ENCODE data around the gene CTNNBIP1.
"Not testable (repeated sequence)": the region's sequence is repeated elsewhere in the genome, so short reads cannot be mapped to it uniquely, and the experiment has no call there.

Gene CTNNBIP1

GRCh38 chr1:9910076-9910422 is at the start of gene CTNNBIP1:
Gene CTNNBIP1 (minus strand): TSS chr1:9910269. CDS start chr1:9872064, 38,205 bp downstream.
- no peak for DNase-seq

- DNase-seq: no peak
These were observed 47.7 kb upstream of the CTNNBIP1 start for GRCh38 chr1:9957726-9958125.

- DNase-seq: no peak
These were observed 36.2 kb upstream of the CTNNBIP1 start for GRCh38 chr1:9946315-9946714.

GRCh38 chr1:9942939-9943788 is 33.1 kb upstream of the CTNNBIP1 start, which contains the start of the genes LZIC and NMNAT1:
Gene LZIC (minus strand): TSS chr1:9943391. CDS start chr1:9936619, 6,772 bp downstream.
Gene NMNAT1 (plus strand): TSS chr1:9943475. CDS start chr1:9972074, 28,599 bp downstream.
- DNase-seq: peak; percentile 92

GRCh38 chr1:9942399-9942938 is 32.4 kb upstream of the CTNNBIP1 start:
- DNase-seq: peak; percentile 25

- no peak for DNase-seq
These were observed 19.6 kb upstream of the CTNNBIP1 start for GRCh38 chr1:9929431-9930385.

- no peak for DNase-seq
These were observed 17.2 kb upstream of the CTNNBIP1 start for GRCh38 chr1:9927259-9927658.

- DNase-seq: no peak
These were observed 12.3 kb upstream of the CTNNBIP1 start for GRCh38 chr1:9922342-9922741.

GRCh38 chr1:9920606-9921005 is 10.5 kb upstream of the CTNNBIP1 start:
- DNase-seq: no peak

GRCh38 chr1:9917901-9918300 is 7.8 kb upstream of the CTNNBIP1 start:
- no peak for DNase-seq

GRCh38 chr1:9917495-9917894 is 7.4 kb upstream of the CTNNBIP1 start:
- not testable (repeated sequence) for DNase-seq

- no peak for DNase-seq
These were observed 6.4 kb upstream of the CTNNBIP1 start for GRCh38 chr1:9916452-9916851.

- no peak for DNase-seq
These were observed 4.5 kb upstream of the CTNNBIP1 start for GRCh38 chr1:9914610-9914937.

GRCh38 chr1:9912264-9912936 is 2.3 kb upstream of the CTNNBIP1 start:
- DNase-seq: no peak

- DNase-seq: peak; percentile 100
These were observed 532 bp upstream of the CTNNBIP1 start for GRCh38 chr1:9910423-9911178.

- peak; percentile 44 for DNase-seq
These were observed 629 bp downstream of the CTNNBIP1 start for GRCh38 chr1:9909234-9910046.

- DNase-seq: no peak
These were observed 1.2 kb downstream of the CTNNBIP1 start for GRCh38 chr1:9908871-9909233.

- DNase-seq: no peak
These were observed 2.6 kb downstream of the CTNNBIP1 start for GRCh38 chr1:9907441-9907840.

GRCh38 chr1:9906466-9906865 is 3.6 kb downstream of the CTNNBIP1 start:
- no peak for DNase-seq

- no peak for DNase-seq
These were observed 5.1 kb downstream of the CTNNBIP1 start for GRCh38 chr1:9905010-9905409.

GRCh38 chr1:9904596-9904995 is 5.5 kb downstream of the CTNNBIP1 start:
- no peak for DNase-seq
